GM12801 (cell line): Measurements from ENCODE around the gene GRK2.

Source experiments
- CTCF ChIP-seq: IDR thresholded peaks from one replicate; pipeline ENCODE4 v1.5.1; 2011; ENCODE audit warnings: control low read depth; ENCODE audit not compliant: insufficient read length; ENCODE audit errors: extremely low read depth

The GRK2 gene

GRCh38 chr11:67299471-67300191 is 33.4 kb downstream of the GRK2 start:
- TF ChIP-seq CTCF: no peak

GRCh38 chr11:67300256-67300755 is 34.0 kb downstream of the GRK2 start:
- no peak for TF ChIP-seq CTCF

GRCh38 chr11:67300756-67301312 is 34.6 kb downstream of the GRK2 start:
- TF ChIP-seq CTCF: no peak

GRCh38 chr11:67301313-67301921 is 35.1 kb downstream of the GRK2 start:
- TF ChIP-seq CTCF: no peak

GRCh38 chr11:67301951-67302516 is 35.8 kb downstream of the GRK2 start:
- TF ChIP-seq CTCF: no peak

- no peak for TF ChIP-seq CTCF
Measured at GRCh38 chr11:67302571-67303131, 36.4 kb downstream of the GRK2 start.
